NCI-H1105 treated with DMSO at 0.1 percent for 48 hours (cell line): ENCODE results near the gene HCFC1R1.
A peak's percentile ranks its signal among the peaks of the same experiment; 100 is the strongest.

Experiments used
- DNase-seq: peaks from one replicate; lab custom pipeline; 2025; lab: John Stamatoyannopoulos, UW

HCFC1R1 gene

GRCh38 chr16:3035972-3036725 lies 12.4 kb upstream of the HCFC1R1 start:
- DNase-seq, result no peak

- no peak for DNase-seq
Measured at GRCh38 chr16:3035289-3035971, 11.7 kb upstream of the HCFC1R1 start.

GRCh38 chr16:3032624-3033023 lies 8.9 kb upstream of the HCFC1R1 start:
- no peak for DNase-seq

GRCh38 chr16:3030222-3031212 lies 6.8 kb upstream of the HCFC1R1 start:
- DNase-seq, result no peak

GRCh38 chr16:3029491-3030221 lies 5.9 kb upstream of the HCFC1R1 start:
- DNase-seq, result peak; percentile 7

GRCh38 chr16:3028716-3029319 lies 5.1 kb upstream of the HCFC1R1 start:
- no peak for DNase-seq

GRCh38 chr16:3027983-3028715 lies 4.4 kb upstream of the HCFC1R1 start:
- peak; percentile 64 for DNase-seq

GRCh38 chr16:3027489-3027795 lies 3.7 kb upstream of the HCFC1R1 start:
- DNase-seq, result no peak

GRCh38 chr16:3026609-3027488 lies 3.1 kb upstream of the HCFC1R1 start:
- no peak for DNase-seq

GRCh38 chr16:3026003-3026378 lies 2.2 kb upstream of the HCFC1R1 start:
- DNase-seq, result no peak

- no peak for DNase-seq
Measured at GRCh38 chr16:3025032-3026002, 1.6 kb upstream of the HCFC1R1 start.

GRCh38 chr16:3023415-3023668 lies 400 bp downstream of the HCFC1R1 start:
- no peak for DNase-seq

GRCh38 chr16:3022684-3023414 lies 893 bp downstream of the HCFC1R1 start:
- DNase-seq, result no peak

GRCh38 chr16:3022208-3022683 lies 1.5 kb downstream of the HCFC1R1 start:
- DNase-seq, result no peak

GRCh38 chr16:3021449-3022207 lies 2.1 kb downstream of the HCFC1R1 start:
- DNase-seq, result peak; percentile 23

GRCh38 chr16:3020604-3021448 lies 2.9 kb downstream of the HCFC1R1 start:
- no peak for DNase-seq
